ENCODE results near the gene ZNF302. TPM values are rescaled to one million over a fixed set of nuclear protein-coding genes. Genes with fewer than 3 reads are reported as not detected.
A peak's percentile ranks its signal among the peaks of the same experiment; 100 is the strongest.

ZNF302 gene
- total RNA-seq, 1 donor from 2014 or later: 16.5 TPM

GRCh38 chr19:34712395-34713261 lies 35.1 kb downstream of the ZNF302 start:
- Histone ChIP-seq H3K27ac (ENCODE audit: low read depth, low read length) (no peak overlapping the region), H3K4me3 (ENCODE audit: insufficient read depth, low read depth, low read length) (no peak overlapping the region), H3K9me3 (ENCODE audit: insufficient read depth, low read depth, low read length) (peaks cover 3% of the 10 kb centered on the region), H4K20me1 (ENCODE audit: insufficient read depth, low read length) (no peaks in the 10 kb centered on the region), H3K36me3 (ENCODE audit: insufficient read depth, low read length) (no peaks in the 10 kb centered on the region), H3K4me2 (ENCODE audit: low read length) (no peak overlapping the region), H3K79me2 (ENCODE audit: insufficient read depth, low read length) (no peaks in the 10 kb centered on the region), H3K9ac (ENCODE audit: low read length) (no peak overlapping the region), H3K4me1 (ENCODE audit: insufficient read depth, low read length) (no peaks in the 10 kb centered on the region), H2AFZ (ENCODE audit: low read depth, low read length) (no peak overlapping the region), H3K27me3 (ENCODE audit: insufficient read depth, low read length) (no peaks in the 10 kb centered on the region)
- Mint-ChIP-seq H3K27me3 (ENCODE audit: low read depth, unreplicated experiment) (peaks cover 6% of the 10 kb centered on the region), H3K36me3 (ENCODE audit: low read depth, unreplicated experiment) (no peaks in the 10 kb centered on the region), H3K9me3 (ENCODE audit: unreplicated experiment) (peaks cover 9% of the 10 kb centered on the region), H3K4me3 (ENCODE audit: unreplicated experiment) (no peak overlapping the region), H3K4me1 (ENCODE audit: low read depth, unreplicated experiment) (no peaks in the 10 kb centered on the region), H3K27ac (ENCODE audit: unreplicated experiment) (no peak overlapping the region)
- TF ChIP-seq CTCF (IDR thresholded peaks at IDR 0.05; ENCODE audit: insufficient read depth, low read depth, low read length) (peak; percentile 56), EZH2 (IDR thresholded peaks at IDR 0.05; ENCODE audit: insufficient read depth, low read length) (no peak)
- FAIRE-seq (peak; percentile 73), DNase-seq (ENCODE audit: low read depth) (peak; percentile 44)

GRCh38 chr19:34713262-34713637 lies 35.8 kb downstream of the ZNF302 start:
- Histone ChIP-seq H3K4me2 (ENCODE audit: low read length) (no peak overlapping the region), H3K4me3 (ENCODE audit: insufficient read depth, low read depth, low read length) (no peak overlapping the region), H3K9me3 (ENCODE audit: insufficient read depth, low read depth, low read length) (peaks cover 3% of the 10 kb centered on the region), H3K9ac (ENCODE audit: low read length) (no peak overlapping the region), H2AFZ (ENCODE audit: low read depth, low read length) (no peak overlapping the region), H4K20me1 (ENCODE audit: insufficient read depth, low read length) (no peaks in the 10 kb centered on the region), H3K27me3 (ENCODE audit: insufficient read depth, low read length) (no peaks in the 10 kb centered on the region), H3K79me2 (ENCODE audit: insufficient read depth, low read length) (no peaks in the 10 kb centered on the region), H3K36me3 (ENCODE audit: insufficient read depth, low read length) (no peaks in the 10 kb centered on the region), H3K4me1 (ENCODE audit: insufficient read depth, low read length) (no peaks in the 10 kb centered on the region), H3K27ac (ENCODE audit: low read depth, low read length) (no peak overlapping the region)
- no peak overlapping the region for H3K27ac Mint-ChIP-seq (ENCODE audit: unreplicated experiment)
- no peak overlapping the region for H3K4me3 Mint-ChIP-seq (ENCODE audit: unreplicated experiment)
- no peaks in the 10 kb centered on the region for H3K36me3 Mint-ChIP-seq (ENCODE audit: low read depth, unreplicated experiment)
- no peak for DNase-seq (ENCODE audit: low read depth)
- H3K4me1 Mint-ChIP-seq (ENCODE audit: low read depth, unreplicated experiment): no peaks in the 10 kb centered on the region
- H3K27me3 Mint-ChIP-seq (ENCODE audit: low read depth, unreplicated experiment): peaks cover 9% of the 10 kb centered on the region
- no peak for FAIRE-seq
- H3K9me3 Mint-ChIP-seq (ENCODE audit: unreplicated experiment): peaks cover 9% of the 10 kb centered on the region
- TF ChIP-seq EZH2 (IDR thresholded peaks at IDR 0.05; ENCODE audit: insufficient read depth, low read length) (no peak), CTCF (IDR thresholded peaks at IDR 0.05; ENCODE audit: insufficient read depth, low read depth, low read length) (no peak)

- peaks cover 12% of the 10 kb centered on the region for H3K9me3 Mint-ChIP-seq (ENCODE audit: unreplicated experiment)
- FAIRE-seq: no peak
- peaks cover 3% of the 10 kb centered on the region for H3K9me3 ChIP-seq (ENCODE audit: insufficient read depth, low read depth, low read length)
These were observed 37.9 kb downstream of the ZNF302 start for GRCh38 chr19:34715357-34715756.

More at GRCh38 chr19:34715357-34715756, 37.9 kb downstream of the ZNF302 start:
- no peak overlapping the region for H3K4me3 ChIP-seq (ENCODE audit: insufficient read depth, low read depth, low read length)
- no peak for TF ChIP-seq EZH2 (IDR thresholded peaks at IDR 0.05; ENCODE audit: insufficient read depth, low read length)
- no peak for TF ChIP-seq CTCF (IDR thresholded peaks at IDR 0.05; ENCODE audit: insufficient read depth, low read depth, low read length)
- peaks cover 9% of the 10 kb centered on the region for H3K27me3 Mint-ChIP-seq (ENCODE audit: low read depth, unreplicated experiment)
- H3K9ac ChIP-seq (ENCODE audit: low read length): no peak overlapping the region
- no peaks in the 10 kb centered on the region for H3K27me3 ChIP-seq (ENCODE audit: insufficient read depth, low read length)
- no peak overlapping the region for H3K4me3 Mint-ChIP-seq (ENCODE audit: unreplicated experiment)
- H3K36me3 Mint-ChIP-seq (ENCODE audit: low read depth, unreplicated experiment): no peaks in the 10 kb centered on the region
- no peak overlapping the region for H2AFZ ChIP-seq (ENCODE audit: low read depth, low read length)
- no peaks in the 10 kb centered on the region for H3K36me3 ChIP-seq (ENCODE audit: insufficient read depth, low read length)
- DNase-seq (ENCODE audit: low read depth): no peak
- no peak overlapping the region for H3K27ac ChIP-seq (ENCODE audit: low read depth, low read length)
- H3K4me2 ChIP-seq (ENCODE audit: low read length): no peak overlapping the region
- no peak overlapping the region for H3K27ac Mint-ChIP-seq (ENCODE audit: unreplicated experiment)
- H4K20me1 ChIP-seq (ENCODE audit: insufficient read depth, low read length): no peaks in the 10 kb centered on the region
- no peaks in the 10 kb centered on the region for H3K4me1 Mint-ChIP-seq (ENCODE audit: low read depth, unreplicated experiment)
- no peaks in the 10 kb centered on the region for H3K4me1 ChIP-seq (ENCODE audit: insufficient read depth, low read length)
- no peaks in the 10 kb centered on the region for H3K79me2 ChIP-seq (ENCODE audit: insufficient read depth, low read length)
